K562 (cell line): ENCODE results near the gene UBE2D3.

ENCODE experiments used
- TEAD2 ChIP-seq: fragments of 450-650 bp; IDR thresholded peaks from 2 replicates; pipeline ENCODE4 v1.6.1; 2016; ENCODE audit warnings: missing genetic modification characterization, control low read depth, missing compliant biosample characterization
- ZBED1 ChIP-seq: IDR thresholded peaks from 2 replicates; pipeline ENCODE4 v1.6.1; 2014
- TF ChIP-seq, protein P1 (sequence below), 3 experiments: IDR thresholded peaks in 2 of 3; conservative IDR thresholded peaks in 1 of 3; 2 replicates each; pipeline ENCODE4 v1.5.1; 2011 to 2012; ENCODE audit warnings: low read length in 3 of 3, mild to moderate bottlenecking in 3 of 3, control low read depth in 2 of 3, improper control_type of control experiment in 1 of 3, inconsistent platforms in 1 of 3, low read depth in 1 of 3, mixed read lengths in 1 of 3, moderate library complexity in 1 of 3; ENCODE audit not compliant: insufficient read depth in 2 of 3

DNA sequence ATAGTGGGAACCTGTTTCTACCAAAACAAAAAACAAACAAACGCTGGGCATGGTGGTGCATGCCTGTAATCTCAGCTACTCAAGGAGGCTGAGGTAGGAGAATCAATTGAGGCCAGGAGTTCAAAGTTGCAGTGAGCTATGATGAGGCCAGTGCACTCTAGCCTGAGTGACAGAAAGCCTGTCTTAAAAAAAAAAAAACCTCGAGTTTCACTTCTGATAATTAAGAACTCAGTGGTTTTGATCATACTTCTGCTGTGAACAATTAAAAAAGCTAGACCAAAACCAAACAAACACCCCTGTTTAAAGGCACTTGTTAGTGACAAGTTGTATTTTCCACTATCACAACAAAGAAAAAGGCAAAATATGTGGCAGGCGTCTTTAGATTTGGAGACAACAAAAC, 15.0 kb upstream of the UBE2D3 start:
- TF ChIP-seq, protein P1, sequence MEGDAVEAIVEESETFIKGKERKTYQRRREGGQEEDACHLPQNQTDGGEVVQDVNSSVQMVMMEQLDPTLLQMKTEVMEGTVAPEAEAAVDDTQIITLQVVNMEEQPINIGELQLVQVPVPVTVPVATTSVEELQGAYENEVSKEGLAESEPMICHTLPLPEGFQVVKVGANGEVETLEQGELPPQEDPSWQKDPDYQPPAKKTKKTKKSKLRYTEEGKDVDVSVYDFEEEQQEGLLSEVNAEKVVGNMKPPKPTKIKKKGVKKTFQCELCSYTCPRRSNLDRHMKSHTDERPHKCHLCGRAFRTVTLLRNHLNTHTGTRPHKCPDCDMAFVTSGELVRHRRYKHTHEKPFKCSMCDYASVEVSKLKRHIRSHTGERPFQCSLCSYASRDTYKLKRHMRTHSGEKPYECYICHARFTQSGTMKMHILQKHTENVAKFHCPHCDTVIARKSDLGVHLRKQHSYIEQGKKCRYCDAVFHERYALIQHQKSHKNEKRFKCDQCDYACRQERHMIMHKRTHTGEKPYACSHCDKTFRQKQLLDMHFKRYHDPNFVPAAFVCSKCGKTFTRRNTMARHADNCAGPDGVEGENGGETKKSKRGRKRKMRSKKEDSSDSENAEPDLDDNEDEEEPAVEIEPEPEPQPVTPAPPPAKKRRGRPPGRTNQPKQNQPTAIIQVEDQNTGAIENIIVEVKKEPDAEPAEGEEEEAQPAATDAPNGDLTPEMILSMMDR (IDR thresholded peaks at IDR 0.05 in 2 of 3, conservative IDR thresholded peaks at IDR 0.05 in 1 of 3; ENCODE audit: insufficient read depth in 2 of 3, low read depth in 1 of 3, low read length in 3 of 3), result no peak
- no peak for TF ChIP-seq TEAD2 (tag)
- TF ChIP-seq ZBED1, result no peak
